NCI-H748 (cell line): Measurements from ENCODE around the gene BTN2A1.

Source experiments
- DNase-seq: peaks from one replicate; lab custom pipeline; 2025; ENCODE audit not compliant: unreplicated experiment; lab: John Stamatoyannopoulos, UW

Gene BTN2A1

DNA sequence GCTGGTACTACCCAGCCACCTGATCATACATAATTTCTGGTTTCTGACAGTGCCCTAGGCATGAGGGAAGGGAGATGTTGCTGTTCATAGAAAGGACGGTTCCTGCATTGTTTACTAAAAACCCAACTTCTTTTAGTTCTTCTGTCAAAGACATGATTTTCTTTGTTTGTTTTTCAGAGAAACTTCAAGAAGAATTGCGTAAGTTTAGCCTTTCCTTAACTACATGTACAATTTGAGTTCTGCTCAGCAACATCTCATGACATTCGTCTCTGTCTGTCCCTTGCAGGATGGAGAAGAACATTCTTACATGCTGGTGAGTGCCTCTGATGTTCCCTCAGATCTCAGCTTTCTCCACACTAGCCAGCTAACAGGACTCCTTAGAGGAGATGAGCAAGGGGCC is 8.0 kb downstream of the BTN2A1 start:
- DNase-seq, result no peak

DNA sequence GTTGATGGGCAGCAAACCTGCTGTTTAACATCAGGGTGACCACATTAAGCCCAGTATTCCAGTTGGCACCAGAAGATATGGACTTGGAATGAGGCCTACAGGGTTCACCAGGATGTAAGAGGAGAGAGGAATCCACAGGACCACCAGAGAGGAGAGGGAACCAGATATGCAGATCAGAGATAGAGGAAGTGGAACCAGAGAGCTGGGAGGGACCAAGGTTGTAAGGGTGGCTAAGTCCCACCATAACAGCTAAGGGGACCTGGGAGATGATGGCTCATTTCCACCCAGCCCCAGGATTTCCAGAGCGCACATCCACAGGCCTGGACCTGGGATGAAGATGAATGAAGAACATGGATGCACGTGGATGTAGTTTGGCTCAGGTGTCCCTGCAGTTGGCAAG is 11.1 kb downstream of the BTN2A1 start:
- no peak for DNase-seq

DNA sequence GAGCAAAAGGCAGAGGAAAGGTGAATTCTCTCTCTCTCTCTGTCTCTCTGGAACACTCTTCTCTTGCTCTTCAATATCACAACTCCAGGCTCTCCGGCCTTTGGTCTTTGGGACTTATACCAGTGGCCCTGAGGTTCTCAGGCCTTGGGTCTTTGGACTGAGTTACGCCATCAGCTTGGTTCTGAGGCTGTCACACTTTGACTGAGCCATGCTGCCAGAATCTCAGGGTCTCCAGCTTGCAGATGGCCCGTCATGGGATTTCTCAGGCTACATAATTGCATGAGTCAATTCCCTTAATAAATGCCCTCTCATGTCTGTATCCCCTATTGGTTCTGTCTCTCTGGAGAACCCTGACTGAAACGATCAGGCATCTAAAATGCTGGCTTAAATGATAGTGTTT is 12.9 kb downstream of the BTN2A1 start:
- no peak for DNase-seq

DNA sequence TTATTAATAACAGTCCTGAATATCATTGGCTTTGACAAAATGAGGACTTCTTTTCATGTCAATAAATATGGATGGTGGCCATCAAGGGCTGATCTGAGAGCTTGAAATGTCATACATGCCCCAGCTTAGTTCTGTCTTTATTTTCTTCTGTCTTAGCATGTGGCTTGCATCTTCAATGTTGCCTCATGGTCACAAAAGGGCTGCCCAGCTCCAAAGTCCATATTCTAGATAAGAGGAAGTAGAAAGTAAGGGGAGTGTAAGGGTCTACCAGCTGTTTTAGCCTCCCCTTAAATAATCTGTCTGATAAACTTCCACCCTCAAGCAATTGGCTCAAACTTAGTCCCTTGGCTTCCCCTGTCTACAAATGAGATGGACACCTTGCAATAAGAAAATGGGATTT is 14.2 kb downstream of the BTN2A1 start:
- DNase-seq, result no peak

DNA sequence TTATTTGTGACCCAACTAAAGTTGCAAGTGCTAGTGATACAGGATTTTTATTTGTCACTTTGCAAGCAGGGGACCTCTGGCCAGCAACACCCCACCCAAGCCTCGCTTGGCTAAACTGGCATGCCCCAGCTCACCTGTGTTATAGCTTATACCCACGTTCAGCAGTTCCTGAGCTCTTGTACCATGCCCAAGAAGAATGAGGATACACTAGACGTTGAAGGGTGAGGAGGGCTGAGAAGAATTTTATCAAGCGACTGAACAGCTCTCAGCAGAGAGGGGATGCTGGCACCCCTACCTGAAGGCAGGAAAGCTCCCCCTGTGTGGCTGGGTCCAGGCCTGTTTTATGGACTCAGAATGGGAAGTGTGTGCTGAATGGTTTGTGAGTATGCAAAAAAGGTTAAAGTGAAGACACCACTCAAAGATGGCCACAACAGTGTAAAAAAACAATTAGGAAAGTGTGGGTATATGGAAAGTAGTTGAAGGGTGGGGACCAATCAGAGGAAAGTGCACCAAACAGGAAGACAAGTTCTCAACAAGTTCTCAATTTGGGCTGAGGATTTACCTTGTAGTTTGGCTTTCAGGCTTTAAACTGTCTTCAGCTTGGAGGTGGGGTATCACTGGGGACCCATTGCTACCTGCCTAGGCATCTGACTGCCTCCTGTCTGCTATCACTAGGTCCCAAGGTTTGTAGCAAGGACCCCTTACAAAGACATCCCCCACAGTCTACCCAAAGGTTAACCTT is 15.0 kb downstream of the BTN2A1 start:
- no peak for DNase-seq

DNA sequence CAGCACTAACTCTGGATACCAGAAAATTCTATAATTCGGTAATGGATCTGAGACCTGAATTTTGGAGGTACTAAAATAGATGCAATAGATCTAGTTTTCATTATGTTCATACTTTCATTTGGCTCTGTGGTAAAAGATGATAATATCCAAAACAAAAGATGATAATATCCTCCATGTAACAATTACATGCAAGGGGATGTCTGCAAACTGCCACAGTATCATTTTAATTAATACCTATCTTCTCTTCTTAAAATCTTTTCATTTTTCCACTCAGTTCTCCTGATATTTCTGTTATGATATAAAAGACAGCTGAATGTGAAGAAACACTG is 15.6 kb downstream of the BTN2A1 start:
- no peak for DNase-seq

DNA sequence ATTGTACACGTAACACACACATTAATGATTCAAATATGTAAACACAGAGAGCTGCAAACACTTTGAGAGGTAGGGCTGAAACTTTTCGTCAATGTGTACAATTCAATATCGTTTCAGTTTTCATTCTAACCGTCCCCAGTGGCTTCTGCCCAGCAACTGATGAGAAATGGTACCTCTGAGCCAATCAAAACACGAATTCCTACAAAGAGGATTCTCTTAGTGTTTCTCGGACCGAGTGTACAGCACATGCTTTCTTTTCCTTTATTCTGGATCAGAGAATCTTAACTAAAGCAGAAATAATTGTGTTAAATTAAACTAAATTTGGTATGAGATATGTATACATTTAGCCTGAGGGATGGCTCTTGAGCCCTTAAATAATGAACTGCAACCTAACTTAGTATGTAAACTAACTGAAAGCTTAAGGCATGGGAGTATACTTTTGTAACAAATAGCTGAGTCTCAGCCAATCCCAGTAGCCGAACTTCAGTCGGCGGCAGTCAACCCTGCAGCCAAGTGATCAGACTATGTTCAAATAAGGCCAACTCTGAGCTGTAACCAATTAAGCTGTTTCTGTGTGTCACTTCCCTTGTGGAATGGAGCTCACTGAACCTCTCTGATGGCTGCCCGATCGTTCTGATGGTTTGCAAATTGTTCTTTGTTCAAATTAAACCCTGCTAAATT is 16.1 kb downstream of the BTN2A1 start:
- DNase-seq, result peak; percentile 93

DNA sequence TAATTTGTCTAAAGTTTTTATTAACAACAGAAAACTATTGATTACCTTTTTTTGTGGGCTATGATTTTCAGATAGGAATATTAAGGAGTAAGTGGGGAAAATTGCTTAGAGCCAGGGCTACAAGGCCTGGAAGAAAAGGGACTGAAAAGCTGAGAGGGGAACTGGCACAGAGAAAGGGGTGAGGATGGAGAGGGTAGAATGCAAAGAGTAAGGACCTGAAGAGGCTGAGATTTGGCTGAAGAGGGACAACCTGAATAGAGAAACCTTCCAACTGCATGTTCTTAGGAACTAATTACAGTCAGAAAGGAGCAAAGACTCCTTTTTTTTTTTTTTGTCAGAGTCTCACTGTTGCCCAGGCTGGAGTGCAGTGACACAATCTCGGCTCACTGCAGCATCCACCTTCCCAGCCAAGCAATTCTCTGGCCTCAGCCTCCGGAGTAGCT is 16.7 kb downstream of the BTN2A1 start:
- no peak for DNase-seq

DNA sequence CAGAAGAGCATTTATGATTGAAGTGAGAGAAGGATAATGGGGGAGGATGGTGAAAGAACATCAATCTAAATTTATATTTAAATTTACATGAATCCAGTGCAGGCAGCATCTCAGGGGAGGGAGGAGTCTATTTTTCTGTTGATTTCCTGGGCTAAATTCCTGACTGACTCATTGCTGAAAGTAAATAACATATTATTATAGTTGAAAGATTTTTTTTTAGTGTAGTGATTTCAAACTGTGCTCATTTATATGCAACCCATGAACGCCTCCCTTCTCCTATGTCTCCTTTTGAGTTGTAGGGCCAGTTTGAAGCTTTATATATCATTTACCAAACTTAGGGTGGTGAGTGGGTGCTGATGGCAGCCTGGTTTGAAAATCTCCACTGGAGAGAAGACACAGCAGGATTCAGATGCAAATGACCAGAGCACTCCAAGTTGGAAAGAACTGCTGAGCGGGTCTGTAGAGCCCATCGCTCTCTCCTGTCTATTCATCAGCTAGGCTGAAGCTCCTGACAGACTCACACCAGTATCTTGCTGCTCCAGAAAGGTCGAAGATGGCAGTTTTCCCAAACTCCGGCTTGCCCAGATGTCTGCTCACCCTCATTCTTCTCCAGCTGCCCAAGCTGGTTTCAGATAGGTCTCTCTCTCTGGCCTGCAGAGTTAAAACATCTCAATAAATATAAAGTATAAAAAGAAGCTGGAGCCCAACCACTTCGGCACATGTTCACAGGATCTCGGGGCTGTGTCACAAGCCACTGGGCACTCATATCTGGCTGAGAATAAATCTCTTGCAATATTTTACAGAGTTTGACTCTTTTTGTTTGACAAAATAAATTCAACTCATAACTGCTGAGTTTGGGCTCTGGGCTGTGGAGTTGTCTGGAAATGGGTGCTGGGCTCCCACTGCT is 18.3 kb downstream of the BTN2A1 start:
- no peak for DNase-seq

DNA sequence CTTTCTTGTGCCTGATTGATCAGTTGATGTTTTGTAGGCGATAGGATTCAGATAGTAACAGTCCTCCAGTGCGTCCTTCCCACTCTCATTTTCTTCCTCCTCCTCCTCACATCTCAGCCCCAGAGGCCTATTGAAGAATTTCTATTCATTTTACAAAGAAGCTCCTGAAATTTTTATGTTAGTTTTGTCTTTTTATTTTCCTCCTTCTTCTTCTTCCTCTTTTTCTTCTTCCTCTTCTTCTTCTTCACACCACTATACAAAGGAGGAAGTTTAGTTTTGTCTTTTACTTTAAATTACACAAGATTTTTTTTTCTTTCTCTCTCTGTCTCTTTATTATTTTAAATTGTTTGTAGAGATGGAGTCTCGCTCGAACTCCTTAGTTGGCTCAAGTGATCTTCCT is 19.1 kb downstream of the BTN2A1 start:
- no peak for DNase-seq

DNA sequence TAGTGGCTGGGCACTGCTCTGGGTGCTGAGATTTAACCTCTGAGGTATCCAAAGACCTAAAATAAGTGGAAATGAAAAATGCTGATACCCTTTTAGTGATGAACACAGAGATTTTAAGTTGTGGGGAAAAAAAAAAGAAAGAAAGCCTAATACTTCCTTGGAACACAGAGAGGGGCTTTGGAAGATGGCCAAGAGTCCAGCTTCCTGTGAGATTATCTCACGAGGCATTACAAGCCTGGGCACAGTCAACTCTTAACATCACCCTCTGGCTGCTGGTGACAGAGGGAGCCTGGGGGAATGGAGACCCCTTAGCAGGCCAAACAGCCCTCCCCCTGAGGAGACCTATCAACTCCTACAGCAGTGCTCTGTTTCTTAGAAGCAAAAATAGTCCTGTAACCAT is 19.7 kb downstream of the BTN2A1 start:
- DNase-seq, result no peak

DNA sequence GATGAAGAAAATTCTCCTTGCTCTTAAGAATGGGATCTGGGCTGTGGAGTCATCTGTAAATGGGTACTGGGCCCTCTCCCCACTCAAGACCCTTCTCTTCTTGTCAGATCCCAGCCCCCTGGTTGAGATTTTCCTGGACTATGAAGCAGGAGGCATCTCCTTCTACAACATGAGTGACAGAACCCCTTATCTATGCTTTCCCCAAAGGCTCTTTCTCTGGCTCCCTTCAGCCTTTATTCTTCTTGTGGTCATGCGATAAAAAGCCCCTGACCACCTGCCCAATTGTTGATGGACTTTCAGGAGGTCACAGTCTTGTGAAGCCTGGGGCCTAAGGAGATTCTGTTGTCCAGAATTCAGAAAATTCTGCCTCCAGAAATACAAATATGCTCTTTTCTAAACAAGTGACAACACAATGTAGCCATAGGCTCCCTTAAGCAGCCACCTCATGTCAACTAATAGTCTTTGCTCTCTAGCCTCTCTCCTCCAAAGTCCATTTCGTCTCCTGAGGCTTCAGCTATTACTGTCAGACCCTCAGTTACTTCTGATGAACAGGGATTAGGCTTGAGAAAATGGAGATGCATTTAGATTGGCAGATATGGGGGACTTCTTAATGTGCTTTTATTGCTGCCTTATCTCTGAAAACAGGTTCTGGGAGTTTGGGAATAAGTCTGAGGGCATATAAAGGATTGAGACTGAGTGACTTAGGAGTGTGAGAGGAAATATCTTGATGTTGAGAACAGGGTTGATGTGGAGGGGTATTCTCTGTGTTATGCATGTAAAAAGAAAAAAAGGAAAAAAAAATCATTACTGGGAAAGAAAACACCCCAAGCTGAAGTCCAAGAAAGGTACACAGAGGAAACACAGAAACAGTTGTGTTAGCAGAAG is 20.6 kb downstream of the BTN2A1 start:
- no peak for DNase-seq

DNA sequence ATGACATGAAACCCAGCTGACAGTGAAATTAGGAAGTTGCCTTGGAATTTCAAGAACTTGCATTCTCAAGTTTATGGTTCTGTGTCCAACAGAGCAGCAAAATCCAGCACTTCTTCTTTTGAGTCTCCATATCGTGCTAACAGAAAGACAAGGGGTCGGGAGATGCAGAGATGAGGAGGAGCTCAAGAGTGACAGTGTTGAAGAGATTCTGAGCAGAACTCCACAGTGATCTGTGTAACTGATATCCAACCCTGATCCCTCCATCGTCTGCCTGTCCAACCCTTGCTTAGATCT is 21.2 kb downstream of the BTN2A1 start:
- DNase-seq, result no peak

DNA sequence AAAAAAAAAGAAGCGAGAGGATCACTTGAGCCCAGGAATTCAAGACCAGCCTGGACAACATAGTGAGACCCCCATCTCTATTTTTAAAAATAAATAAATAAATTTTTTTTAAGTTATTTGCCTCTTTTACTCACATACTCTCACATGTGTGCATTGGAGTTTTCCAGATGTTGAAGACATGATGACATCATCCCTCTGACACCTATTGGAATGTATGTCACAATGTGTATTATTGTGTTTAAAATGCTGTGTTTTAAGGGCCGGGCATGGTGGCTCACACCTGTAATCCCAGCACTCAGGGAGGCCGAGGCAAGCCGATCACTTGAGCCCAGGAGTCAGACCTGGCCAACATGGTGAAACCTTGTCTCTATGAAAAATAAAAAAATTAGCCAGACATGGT is 24.6 kb downstream of the BTN2A1 start:
- DNase-seq, result no peak

DNA sequence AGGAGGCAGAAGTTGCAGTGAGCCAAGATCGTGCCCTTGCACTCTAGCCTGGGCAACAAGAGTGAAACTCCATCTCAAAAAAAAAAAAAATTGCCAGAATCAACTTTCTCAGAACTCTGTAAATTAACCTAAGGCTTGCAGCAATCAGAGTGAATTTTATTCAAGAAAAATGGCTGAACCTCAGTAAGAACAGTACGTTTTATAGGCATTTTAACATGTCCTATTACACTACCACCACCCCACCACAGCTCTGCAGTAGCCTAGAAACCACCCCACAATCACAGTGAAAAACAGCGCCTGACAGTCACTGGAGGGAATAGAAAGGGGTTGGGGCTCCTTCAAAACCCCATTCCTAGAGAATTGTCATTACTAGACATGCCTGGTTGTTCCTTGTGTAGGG is 26.0 kb downstream of the BTN2A1 start:
- no peak for DNase-seq

DNA sequence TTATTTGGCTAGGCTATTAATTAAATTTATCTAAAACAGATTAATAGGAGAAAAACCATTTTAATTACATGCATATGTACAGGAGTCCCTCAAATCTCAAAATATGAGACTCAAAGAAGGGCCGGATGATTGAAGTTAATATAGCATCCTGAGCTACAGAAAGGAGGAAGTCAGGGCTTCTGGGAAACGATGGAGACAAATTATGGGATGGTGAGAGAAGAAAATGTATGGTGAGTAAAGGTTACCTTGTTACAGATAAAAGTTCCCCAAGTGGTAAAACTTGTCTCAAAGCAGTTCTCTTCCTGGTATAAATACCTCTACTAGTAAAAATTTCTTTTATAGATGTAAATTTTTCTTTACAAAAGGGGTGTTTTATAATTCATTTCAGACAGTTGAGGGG is 26.4 kb downstream of the BTN2A1 start:
- no peak for DNase-seq

DNA sequence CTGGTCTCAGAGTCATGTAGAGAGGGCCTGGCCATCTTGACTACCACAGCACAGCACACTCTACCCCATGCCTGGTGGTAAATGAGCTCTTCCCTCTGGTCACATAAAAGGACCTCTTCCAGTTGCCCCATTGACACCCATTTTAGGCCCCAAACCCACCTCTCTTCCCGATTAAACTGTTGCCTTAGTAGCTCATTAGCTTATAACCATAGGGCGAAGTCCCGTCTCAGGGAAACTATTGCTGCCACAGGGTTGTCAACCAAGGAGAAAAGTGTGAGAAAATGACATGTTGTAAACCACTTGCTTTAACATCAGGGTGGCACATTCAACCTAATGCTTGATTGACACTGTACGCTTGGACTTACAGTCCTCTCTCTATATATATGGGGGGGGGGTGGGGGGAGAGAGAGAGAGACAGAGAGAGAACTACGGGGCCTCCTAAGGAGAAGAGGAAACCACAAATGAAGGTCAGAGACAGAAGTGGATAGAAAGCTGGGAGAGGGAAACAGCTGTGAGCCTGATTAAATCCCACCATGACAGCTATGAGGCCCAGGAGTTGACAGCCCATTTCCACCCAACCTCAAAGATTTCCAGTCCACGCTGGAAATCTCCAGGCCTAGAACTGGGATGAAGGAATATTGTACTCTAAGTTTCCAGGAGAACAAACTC is 27.5 kb downstream of the BTN2A1 start:
- no peak for DNase-seq

DNA sequence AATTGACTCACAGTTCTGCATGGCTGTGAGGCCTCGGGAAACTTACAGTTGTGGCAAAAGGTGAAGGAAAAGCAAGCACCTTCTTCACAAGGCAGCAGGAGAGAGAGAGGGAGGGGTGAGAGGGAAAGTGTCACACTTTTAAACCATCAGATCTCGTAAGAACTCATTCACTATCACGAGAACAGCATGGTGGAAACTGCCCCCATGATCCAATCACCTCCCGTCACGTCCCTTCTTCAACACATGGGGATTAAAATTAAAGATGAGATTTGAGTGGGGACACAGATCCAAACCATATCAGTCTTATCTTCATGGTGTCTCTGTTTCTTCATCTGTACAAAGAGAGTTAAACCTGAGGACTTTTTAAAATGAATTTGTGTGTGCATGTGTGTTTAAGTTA is 28.6 kb downstream of the BTN2A1 start:
- DNase-seq, result no peak

DNA sequence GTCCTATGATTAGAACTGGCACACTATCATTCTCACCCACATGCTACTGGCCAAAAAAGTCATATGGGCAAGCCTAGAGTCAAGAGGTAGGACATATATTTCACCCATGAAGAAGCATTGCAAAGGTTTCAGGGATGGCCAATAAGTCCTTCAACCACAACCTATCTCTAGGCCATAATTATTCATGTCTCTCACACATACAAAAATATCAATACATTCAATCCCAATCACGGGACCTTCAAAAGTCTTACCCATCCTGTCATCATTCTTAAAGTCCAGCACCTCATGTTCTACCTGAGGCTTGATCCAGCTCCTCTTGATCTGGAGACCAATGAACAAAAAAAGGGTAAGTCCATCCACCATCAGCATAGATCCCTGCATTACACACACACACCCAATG is 29.7 kb downstream of the BTN2A1 start:
- no peak for DNase-seq
